GM12874 (cell line): Measurements from ENCODE around the gene RNASEH2A.

Experiments
- TF ChIP-seq, protein P1 (sequence below): IDR thresholded peaks from 2 replicates; pipeline ENCODE4 v1.5.1; 2011; ENCODE audit warnings: low read depth, mild to moderate bottlenecking, control low read depth, low read length, moderate library complexity; ENCODE audit not compliant: insufficient read depth

RNASEH2A gene

DNA sequence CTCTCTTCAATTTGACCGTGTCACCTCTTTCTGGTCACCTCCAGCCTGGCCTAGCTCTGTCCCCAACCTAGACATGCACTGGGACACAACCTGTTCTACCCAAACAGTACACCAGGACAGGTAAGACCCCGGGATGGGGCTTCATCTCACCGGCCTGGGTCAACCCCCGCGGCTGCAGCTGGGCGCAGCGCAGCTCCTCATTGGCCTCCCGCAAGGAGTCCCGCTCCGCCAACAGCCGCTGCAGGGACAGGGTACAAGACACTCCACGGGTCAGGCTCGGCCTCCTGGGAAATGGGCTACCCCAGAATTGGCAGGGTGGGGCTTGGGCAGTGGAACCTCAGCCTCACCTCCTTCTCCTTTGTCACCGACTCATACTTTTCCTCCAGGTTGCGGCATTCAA, 38.7 kb upstream of the RNASEH2A start:
- TF ChIP-seq, protein P1, sequence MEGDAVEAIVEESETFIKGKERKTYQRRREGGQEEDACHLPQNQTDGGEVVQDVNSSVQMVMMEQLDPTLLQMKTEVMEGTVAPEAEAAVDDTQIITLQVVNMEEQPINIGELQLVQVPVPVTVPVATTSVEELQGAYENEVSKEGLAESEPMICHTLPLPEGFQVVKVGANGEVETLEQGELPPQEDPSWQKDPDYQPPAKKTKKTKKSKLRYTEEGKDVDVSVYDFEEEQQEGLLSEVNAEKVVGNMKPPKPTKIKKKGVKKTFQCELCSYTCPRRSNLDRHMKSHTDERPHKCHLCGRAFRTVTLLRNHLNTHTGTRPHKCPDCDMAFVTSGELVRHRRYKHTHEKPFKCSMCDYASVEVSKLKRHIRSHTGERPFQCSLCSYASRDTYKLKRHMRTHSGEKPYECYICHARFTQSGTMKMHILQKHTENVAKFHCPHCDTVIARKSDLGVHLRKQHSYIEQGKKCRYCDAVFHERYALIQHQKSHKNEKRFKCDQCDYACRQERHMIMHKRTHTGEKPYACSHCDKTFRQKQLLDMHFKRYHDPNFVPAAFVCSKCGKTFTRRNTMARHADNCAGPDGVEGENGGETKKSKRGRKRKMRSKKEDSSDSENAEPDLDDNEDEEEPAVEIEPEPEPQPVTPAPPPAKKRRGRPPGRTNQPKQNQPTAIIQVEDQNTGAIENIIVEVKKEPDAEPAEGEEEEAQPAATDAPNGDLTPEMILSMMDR = no peak

DNA sequence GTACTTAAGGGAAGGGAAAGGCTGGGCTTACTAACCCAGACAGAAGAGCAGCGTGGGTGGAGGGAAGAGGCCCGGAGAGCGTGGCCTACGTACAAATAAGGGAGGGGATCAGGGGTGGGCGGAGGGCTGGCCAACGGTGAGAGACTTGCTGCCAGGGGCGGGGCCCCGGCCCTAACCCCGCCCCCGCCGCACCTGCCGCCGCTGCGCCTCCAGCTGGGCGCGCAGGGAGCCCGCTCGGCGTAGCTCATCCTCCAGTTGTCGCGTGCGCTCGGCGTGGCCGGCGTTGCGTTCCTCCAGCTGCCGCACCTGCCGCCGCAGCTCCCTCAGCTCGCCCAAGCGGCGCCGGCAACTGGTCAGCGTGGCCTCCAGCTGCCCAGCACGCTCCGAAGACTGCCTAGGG, 36.7 kb upstream of the RNASEH2A start:
- TF ChIP-seq, protein P1 = no peak

DNA sequence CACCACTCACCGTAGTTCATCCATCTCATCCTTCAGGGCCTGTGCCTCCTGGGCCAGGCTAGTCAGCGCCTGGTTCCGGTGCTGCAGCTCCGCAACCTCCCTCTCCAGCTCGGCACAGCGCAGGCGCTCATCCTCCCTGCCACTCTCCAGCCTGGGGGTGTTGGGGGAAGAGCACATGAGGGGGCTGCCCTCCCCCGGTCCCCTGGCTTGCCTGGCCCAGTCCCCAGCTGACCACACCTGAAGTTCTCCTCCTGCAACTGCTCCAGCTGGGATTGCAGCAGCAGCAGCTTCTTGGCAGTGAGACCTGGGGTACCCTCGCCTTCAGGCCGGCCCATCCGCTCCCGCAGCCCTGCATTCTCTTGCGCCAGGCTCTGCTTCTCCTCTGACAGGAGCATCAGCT, 35.5 kb upstream of the RNASEH2A start:
- TF ChIP-seq, protein P1 = no peak

DNA sequence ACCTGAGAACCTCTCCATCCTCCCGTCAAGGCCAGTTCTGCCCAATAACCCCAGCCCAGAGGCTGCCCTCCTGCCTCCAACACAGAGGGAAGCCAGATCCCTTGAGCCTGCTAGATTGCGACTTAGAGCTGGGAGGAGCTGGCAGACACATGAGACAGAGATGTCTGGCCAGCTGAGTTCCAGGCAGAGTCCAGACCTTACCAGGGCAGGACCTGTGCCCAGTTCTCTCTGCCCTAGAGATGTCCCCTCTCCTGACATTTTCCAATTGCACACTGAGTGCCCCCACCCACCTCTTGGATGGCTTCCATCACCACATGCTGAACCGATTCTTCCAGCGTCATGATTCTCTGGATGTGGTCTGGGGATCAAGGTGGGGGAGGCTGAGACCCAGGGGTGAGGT, 34.1 kb upstream of the RNASEH2A start:
- TF ChIP-seq, protein P1 = no peak

DNA sequence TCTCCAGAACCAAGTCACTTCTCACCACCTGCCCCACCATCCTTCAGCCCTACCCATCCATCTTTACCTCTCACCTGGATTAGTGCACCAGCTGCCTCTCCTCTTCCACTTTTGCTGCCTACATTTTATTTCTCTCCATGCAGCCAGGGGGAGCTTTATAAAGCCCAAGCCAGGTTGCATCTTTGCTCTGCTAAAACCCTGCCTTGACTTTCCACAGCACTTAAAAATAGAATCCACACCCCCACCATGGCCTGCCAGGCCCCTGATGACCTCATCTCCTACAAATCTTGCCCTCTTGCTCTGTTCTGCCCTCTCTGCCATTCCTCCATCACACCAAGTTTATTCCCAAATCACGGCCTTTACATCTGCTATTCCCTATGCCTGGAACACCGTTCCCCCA, 32.8 kb upstream of the RNASEH2A start:
- TF ChIP-seq, protein P1 = 0 out of 2 replicates have a peak, but pooled peaks have one; percentile 7

DNA sequence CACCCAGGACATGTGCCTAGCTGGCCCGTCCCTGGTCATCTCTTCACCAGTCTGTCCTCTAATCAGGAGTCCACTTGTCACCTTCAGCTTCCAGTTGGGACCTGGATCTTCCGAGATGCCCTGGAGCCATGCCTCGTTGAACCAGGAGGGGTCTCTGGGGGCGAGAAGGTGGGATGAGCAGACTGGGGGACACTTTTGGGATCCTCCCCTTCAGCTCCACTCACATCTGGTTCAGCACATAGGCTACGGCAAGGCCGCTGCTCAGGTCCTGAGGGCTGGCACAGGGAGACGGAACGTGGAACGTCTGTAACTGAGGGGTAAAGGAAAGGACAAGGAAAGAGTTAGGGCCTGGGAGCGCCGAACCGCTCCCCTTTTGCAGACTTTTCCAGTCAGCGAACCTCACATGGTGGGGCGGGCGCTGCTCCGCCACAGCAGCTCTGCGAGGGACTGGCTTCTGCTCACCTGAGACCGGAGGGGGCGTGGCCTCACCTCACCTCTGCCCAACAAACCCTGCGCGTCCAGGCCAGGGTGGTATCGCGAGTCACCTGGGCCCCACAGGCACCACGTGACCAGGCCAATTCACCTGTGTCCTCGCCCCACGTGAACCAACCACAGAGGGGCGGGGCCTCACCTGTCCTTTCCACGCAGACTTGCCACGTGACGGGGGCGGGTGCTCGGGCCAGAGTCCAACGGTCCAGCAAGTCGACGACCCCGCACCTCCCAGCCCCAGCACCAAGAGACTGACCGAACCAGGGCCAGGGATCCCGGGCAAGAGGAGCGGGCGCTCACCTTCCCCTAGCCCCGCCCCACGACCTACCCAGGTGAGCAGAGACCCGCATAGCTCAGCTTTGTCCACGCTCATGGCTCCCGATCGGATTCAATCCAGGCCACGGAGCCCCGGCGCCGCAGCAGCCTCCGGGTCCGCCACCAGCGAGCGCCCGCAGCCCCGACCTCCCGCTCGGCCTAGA, 31.5 kb upstream of the RNASEH2A start, which contains the start of gene HOOK2:
HOOK2 (minus strand) TSS at position 965 of the 968 bp plus-strand sequence; CDS start at position 862, 103 bp downstream.
- TF ChIP-seq, protein P1 = no peak

DNA sequence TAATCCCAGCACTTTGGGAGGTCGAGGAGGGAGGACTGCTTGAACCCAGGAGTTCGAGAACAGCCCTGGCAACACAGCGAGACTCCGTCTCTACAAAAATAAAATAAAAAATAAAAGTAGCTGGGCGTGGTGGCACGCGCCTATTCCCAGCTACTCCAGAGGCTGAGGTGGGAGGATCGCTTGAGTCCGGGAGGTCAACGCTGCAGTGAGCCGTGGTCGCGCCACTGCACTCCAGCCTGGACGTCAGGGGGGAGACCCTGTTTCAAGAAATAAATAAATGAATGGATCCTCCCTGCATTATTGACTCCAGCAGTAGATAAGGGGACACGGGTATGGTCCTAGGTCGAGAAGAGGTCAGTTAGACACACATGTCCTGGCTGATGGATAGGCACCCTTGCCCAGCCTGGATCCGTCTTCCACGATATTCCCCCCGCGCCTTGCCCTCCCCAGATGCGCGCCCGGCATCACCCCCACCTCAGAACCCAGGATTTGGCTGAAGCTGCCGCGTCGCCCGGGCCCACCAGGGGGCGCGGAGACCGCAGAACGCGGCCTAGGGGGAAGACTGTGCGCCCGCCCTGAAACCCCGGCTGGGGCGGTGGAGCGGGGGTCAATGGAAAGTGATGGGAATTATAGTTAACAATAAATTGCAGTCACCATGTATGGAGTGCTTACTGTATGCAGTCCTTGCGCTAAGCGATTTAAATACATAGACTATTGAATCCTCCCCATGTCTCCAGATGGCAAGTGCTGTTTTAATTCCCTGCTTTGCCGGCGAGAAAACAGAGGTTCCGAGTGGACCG, 29.0 kb upstream of the RNASEH2A start:
- TF ChIP-seq, protein P1 = peak; percentile 96
